DOHH2 (cell line): ENCODE measurements around the gene MUSK.

Experiments used
- H3F3A ChIP-seq: fragments of 200-600 bp; sonication (generic), shearing (Covaris generic); 2 replicates; pipeline ENCODE4 v1.6.0; 2016; ENCODE audit warnings: antibody characterized with exemption, mild to moderate bottlenecking; ENCODE audit not compliant: control insufficient read depth, insufficient read depth
- H3K27ac ChIP-seq: fragments of 200-600 bp; sonication (generic); 2 replicates; pipeline ENCODE4 v1.5.1; 2014; ENCODE audit warnings: low read depth, mild to moderate bottlenecking, low read length, moderate library complexity
- H3K27me3 ChIP-seq: fragments of 200-600 bp; sonication (generic); 2 replicates; pipeline ENCODE4 v1.6.1; 2014; ENCODE audit warnings: mild to moderate bottlenecking, low read length, mixed read lengths; ENCODE audit not compliant: control insufficient read depth
- H3K36me3 ChIP-seq: fragments of 200-600 bp; sonication (generic); 2 replicates; pipeline ENCODE4 v1.6.1; 2014; ENCODE audit warnings: mild to moderate bottlenecking, low read length, moderate library complexity, mixed read lengths; ENCODE audit not compliant: control insufficient read depth
- H3K4me1 ChIP-seq: fragments of 200-600 bp; sonication (generic); 2 replicates; pipeline ENCODE4 v1.6.1; 2014; ENCODE audit warnings: mild to moderate bottlenecking, low read length, mixed read lengths; ENCODE audit not compliant: control insufficient read depth
- H3K4me2 ChIP-seq: fragments of 200-600 bp; sonication (generic); 2 replicates; pipeline ENCODE4 v1.6.0; 2014; ENCODE audit warnings: mild to moderate bottlenecking, low read length, moderate library complexity
- H3K4me3 ChIP-seq: fragments of 200-600 bp; sonication (generic); 2 replicates; pipeline ENCODE4 v1.5.1; 2014; ENCODE audit warnings: mild to moderate bottlenecking, low read length, mixed read lengths
- H3K79me2 ChIP-seq: fragments of 200-600 bp; sonication (generic); 2 replicates; pipeline ENCODE4 v1.6.1; 2014; ENCODE audit warnings: mild to moderate bottlenecking, low read length, mixed read lengths; ENCODE audit not compliant: control insufficient read depth
- H3K9me2 ChIP-seq: fragments of 200-600 bp; sonication (generic); replicated peaks from 2 replicates; pipeline ENCODE4 v1.6.1; 2014; ENCODE audit warnings: mild to moderate bottlenecking, low read length, mixed read lengths; ENCODE audit not compliant: control insufficient read depth
- H3K9me3 ChIP-seq: fragments of 200-600 bp; sonication (generic); 2 replicates; pipeline ENCODE4 v1.6.1; 2014; ENCODE audit warnings: antibody characterized with exemption, low read length, mixed read lengths; ENCODE audit not compliant: control insufficient read depth, insufficient read depth
- H4K20me1 ChIP-seq: fragments of 200-600 bp; sonication (generic); 2 replicates; pipeline ENCODE4 v1.6.0; 2014; ENCODE audit warnings: low read depth, mild to moderate bottlenecking, antibody characterized with exemption, low read length, moderate library complexity; ENCODE audit not compliant: control insufficient read depth, insufficient read depth
- EZH2phosphoT487 ChIP-seq: fragments of 200-600 bp; sonication (generic); IDR thresholded peaks from 2 replicates; pipeline ENCODE4 v1.6.1; 2017; ENCODE audit warnings: borderline replicate concordance, mild to moderate bottlenecking, antibody characterized with exemption, low read length, moderate library complexity, mixed read lengths
- TF ChIP-seq, protein P1 (sequence below): fragments of 200-600 bp; sonication (generic); IDR thresholded peaks from one replicate; pipeline ENCODE4 v1.5.1; 2014; ENCODE audit warnings: antibody characterized with exemption, mild to moderate bottlenecking, low read depth, low read length; ENCODE audit not compliant: poor library complexity, severe bottlenecking

The MUSK gene

DNA sequence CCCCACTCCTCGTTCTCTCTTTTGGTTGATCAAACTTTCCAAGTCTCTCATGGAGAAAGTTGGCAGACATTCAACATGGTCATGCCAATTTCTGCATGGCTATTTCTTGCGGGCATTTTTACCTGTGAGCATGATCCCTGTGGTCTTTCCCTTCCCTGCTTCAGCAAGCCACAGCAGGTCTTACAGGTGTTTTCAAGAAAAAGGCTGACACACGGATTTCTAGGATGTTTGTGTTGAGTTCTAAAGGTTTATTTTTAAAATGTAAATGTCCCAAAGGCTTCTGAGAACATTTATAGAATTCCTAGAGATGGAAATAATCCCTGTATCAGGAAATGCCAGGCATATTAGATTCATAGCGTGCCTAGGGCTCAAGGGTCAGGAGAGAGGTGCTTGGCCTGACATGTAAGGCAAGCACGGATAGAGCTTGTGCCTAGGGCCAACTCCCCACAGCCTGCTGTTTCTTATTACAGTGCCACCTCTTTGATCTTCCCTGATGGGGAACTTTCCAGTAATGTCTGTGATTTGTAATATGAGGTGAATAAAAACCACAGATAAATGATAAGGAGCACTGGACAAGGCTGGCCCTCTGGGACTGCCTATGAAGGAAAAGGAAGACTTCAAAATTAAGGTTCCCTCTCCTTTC lies 79.8 kb downstream of the MUSK start:
- no peaks in the 10 kb centered on the region for H3K4me1 ChIP-seq
- TF ChIP-seq, protein P1, sequence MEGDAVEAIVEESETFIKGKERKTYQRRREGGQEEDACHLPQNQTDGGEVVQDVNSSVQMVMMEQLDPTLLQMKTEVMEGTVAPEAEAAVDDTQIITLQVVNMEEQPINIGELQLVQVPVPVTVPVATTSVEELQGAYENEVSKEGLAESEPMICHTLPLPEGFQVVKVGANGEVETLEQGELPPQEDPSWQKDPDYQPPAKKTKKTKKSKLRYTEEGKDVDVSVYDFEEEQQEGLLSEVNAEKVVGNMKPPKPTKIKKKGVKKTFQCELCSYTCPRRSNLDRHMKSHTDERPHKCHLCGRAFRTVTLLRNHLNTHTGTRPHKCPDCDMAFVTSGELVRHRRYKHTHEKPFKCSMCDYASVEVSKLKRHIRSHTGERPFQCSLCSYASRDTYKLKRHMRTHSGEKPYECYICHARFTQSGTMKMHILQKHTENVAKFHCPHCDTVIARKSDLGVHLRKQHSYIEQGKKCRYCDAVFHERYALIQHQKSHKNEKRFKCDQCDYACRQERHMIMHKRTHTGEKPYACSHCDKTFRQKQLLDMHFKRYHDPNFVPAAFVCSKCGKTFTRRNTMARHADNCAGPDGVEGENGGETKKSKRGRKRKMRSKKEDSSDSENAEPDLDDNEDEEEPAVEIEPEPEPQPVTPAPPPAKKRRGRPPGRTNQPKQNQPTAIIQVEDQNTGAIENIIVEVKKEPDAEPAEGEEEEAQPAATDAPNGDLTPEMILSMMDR = no peak
- TF ChIP-seq EZH2phosphoT487 = no peak
- H4K20me1 ChIP-seq = no peaks in the 10 kb centered on the region
- no peaks in the 10 kb centered on the region for H3K9me3 ChIP-seq
- no peaks in the 10 kb centered on the region for H3K36me3 ChIP-seq
- no peaks in the 10 kb centered on the region for H3F3A ChIP-seq
- H3K79me2 ChIP-seq = no peaks in the 10 kb centered on the region
- no peaks in the 10 kb centered on the region for H3K9me2 ChIP-seq
- H3K4me3 ChIP-seq = no peak overlapping the region
- no peak overlapping the region for H3K27ac ChIP-seq
- H3K27me3 ChIP-seq = no peaks in the 10 kb centered on the region
- H3K4me2 ChIP-seq = no peak overlapping the region

DNA sequence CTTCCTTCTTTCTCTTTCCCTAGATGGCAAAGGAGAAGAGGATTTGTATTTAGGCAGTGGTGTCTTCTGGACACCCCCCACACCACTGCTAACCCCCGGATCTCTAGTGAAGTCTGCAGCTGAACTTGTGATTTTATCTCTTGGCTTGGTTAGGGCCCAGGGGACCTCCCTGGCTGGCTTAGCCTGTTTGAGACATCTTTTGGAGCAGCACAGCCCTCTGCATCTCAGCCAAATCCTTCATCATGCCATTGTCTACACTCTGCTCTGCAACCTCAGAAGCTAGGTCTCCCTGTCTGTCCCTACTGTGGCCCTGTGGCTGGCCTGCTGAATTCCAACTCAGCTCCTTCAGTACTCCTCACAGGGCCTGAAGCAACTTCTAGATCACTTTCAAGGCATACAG lies 81.7 kb downstream of the MUSK start:
- H3K9me2 ChIP-seq = no peaks in the 10 kb centered on the region
- no peaks in the 10 kb centered on the region for H3K9me3 ChIP-seq
- no peaks in the 10 kb centered on the region for H3K36me3 ChIP-seq
- H3K27ac ChIP-seq = no peak overlapping the region
- no peaks in the 10 kb centered on the region for H4K20me1 ChIP-seq
- TF ChIP-seq, protein P1 = no peak
- TF ChIP-seq EZH2phosphoT487 = no peak
- H3K27me3 ChIP-seq = no peaks in the 10 kb centered on the region
- H3K4me3 ChIP-seq = no peak overlapping the region
- no peak overlapping the region for H3K4me2 ChIP-seq
- H3F3A ChIP-seq = no peaks in the 10 kb centered on the region
- H3K79me2 ChIP-seq = no peaks in the 10 kb centered on the region
- H3K4me1 ChIP-seq = no peaks in the 10 kb centered on the region

DNA sequence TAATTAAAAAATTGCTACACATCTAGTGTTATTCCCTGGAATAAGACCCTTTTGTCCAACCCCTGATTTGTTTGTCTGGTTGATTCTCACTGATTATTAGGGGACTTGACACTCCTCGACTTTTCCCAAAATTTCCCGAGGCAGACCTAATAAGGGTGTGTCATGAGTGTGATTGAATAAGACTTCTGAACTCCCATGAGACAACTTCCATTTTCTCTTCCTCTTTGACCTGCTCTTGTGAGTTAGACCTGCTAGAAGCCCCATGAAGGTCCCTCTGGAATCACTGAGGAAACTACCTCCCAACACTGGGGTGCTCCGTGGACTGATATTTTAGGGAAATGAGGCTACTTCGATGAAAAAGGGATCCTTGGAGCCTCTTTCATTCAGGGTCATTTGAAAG lies 83.4 kb downstream of the MUSK start:
- H3K9me2 ChIP-seq = no peaks in the 10 kb centered on the region
- H3K27me3 ChIP-seq = no peaks in the 10 kb centered on the region
- no peak overlapping the region for H3K4me2 ChIP-seq
- H3K4me3 ChIP-seq = no peak overlapping the region
- TF ChIP-seq, protein P1 = no peak
- no peak for TF ChIP-seq EZH2phosphoT487
- H3K9me3 ChIP-seq = no peaks in the 10 kb centered on the region
- H3F3A ChIP-seq = no peaks in the 10 kb centered on the region
- no peaks in the 10 kb centered on the region for H3K4me1 ChIP-seq
- no peaks in the 10 kb centered on the region for H3K36me3 ChIP-seq
- H3K79me2 ChIP-seq = no peaks in the 10 kb centered on the region
- H3K27ac ChIP-seq = no peak overlapping the region
- no peaks in the 10 kb centered on the region for H4K20me1 ChIP-seq
